HG03066 (cell line): ENCODE measurements around the gene FRMD7.
A peak's percentile ranks its signal among the peaks of the same experiment; 100 is the strongest.
"Not testable (repeated sequence)": the region's sequence is repeated elsewhere in the genome, so short reads cannot be mapped to it uniquely, and the experiment has no call there.

ENCODE experiments used
- ATAC-seq: cut with Tn5 transposase; IDR thresholded peaks from one replicate; pipeline ENCODE4 v1.9.1; 2021; ENCODE audit warnings: low read depth; ENCODE audit not compliant: unreplicated experiment

The FRMD7 gene

GRCh38 chrX:132094164-132094563, 33.7 kb downstream of the FRMD7 start:
- no peak for ATAC-seq

GRCh38 chrX:132093239-132093860, 34.5 kb downstream of the FRMD7 start:
- no peak for ATAC-seq

- ATAC-seq: peak; percentile 85
Measured at GRCh38 chrX:132092439-132093065, 35.3 kb downstream of the FRMD7 start.

- no peak for ATAC-seq
Measured at GRCh38 chrX:132090403-132091159, 37.2 kb downstream of the FRMD7 start.

GRCh38 chrX:132088864-132089263, 39.0 kb downstream of the FRMD7 start:
- ATAC-seq: no peak

- ATAC-seq: no peak
Measured at GRCh38 chrX:132086672-132087071, 41.1 kb downstream of the FRMD7 start.

GRCh38 chrX:132085786-132086185, 42.0 kb downstream of the FRMD7 start:
- ATAC-seq: no peak

GRCh38 chrX:132077912-132078311, 49.9 kb downstream of the FRMD7 start:
- no peak for ATAC-seq

GRCh38 chrX:132077414-132077813, 50.4 kb downstream of the FRMD7 start:
- ATAC-seq: no peak

- no peak for ATAC-seq
Measured at GRCh38 chrX:132071254-132071653, 56.6 kb downstream of the FRMD7 start.

- no peak for ATAC-seq
Measured at GRCh38 chrX:132068405-132068804, 59.4 kb downstream of the FRMD7 start.

GRCh38 chrX:132063862-132064261, 64.0 kb downstream of the FRMD7 start:
- no peak for ATAC-seq

GRCh38 chrX:132063334-132063733, 64.5 kb downstream of the FRMD7 start:
- no peak for ATAC-seq

GRCh38 chrX:132059973-132060540, 67.8 kb downstream of the FRMD7 start:
- ATAC-seq: peak; percentile 50

GRCh38 chrX:132058975-132059374, 68.8 kb downstream of the FRMD7 start:
- ATAC-seq: no peak

GRCh38 chrX:132058050-132058449, 69.8 kb downstream of the FRMD7 start:
- no peak for ATAC-seq

- not testable (repeated sequence) for ATAC-seq
Measured at GRCh38 chrX:132051778-132052177, 76.0 kb downstream of the FRMD7 start.

- no peak for ATAC-seq
Measured at GRCh38 chrX:132046533-132046932, 81.3 kb downstream of the FRMD7 start.

- ATAC-seq: no peak
Measured at GRCh38 chrX:132045456-132045855, 82.4 kb downstream of the FRMD7 start.

GRCh38 chrX:132044953-132045352, 82.9 kb downstream of the FRMD7 start:
- ATAC-seq: no peak

GRCh38 chrX:132043977-132044376, 83.8 kb downstream of the FRMD7 start:
- no peak for ATAC-seq
